CD14-positive monocyte (primary cell): ENCODE measurements around the gene ERMN. TPM values are rescaled to one million over a fixed set of nuclear protein-coding genes. Genes with fewer than 3 reads are reported as not detected.

Experiments used
- DNase-seq, 3 donors: peaks; one replicate each; pipeline ENCODE4 v3.0.0-alpha.2; 2011 to 2022
- H2AFZ ChIP-seq: 2 replicates; pipeline ENCODE4 v1.6.0; 2012; ENCODE audit warnings: mild to moderate bottlenecking, low read depth, low read length, inconsistent platforms; ENCODE audit not compliant: insufficient read depth, poor library complexity, severe bottlenecking
- H3K27ac ChIP-seq, 2 donors: 1 replicate in 1 of 2; 2 replicates in 1 of 2; pipeline ENCODE4 v1.5.1; 2012 to 2013; ENCODE audit warnings: low read length in 2 of 2, control low read depth in 1 of 2, inconsistent platforms in 1 of 2, low read depth in 1 of 2, mild to moderate bottlenecking in 1 of 2
- H3K27me3 ChIP-seq, 2 donors: one replicate each; pipeline versions ENCODE4 v1.6.0 to v1.6.1; 2011 to 2013; ENCODE audit warnings: low read length in 2 of 2; ENCODE audit not compliant: control insufficient read depth in 2 of 2, insufficient read depth in 2 of 2
- H3K36me3 ChIP-seq, 2 donors: replicated peaks in 1 of 2; 1 replicate in 1 of 2; 2 replicates in 1 of 2; pipeline versions ENCODE4 v1.5.1 to v1.6.1; 2012 to 2013; ENCODE audit warnings: low read length in 2 of 2, control low read depth in 1 of 2, inconsistent platforms in 1 of 2, mild to moderate bottlenecking in 1 of 2; ENCODE audit not compliant: insufficient read depth in 2 of 2, control insufficient read depth in 1 of 2
- H3K4me1 ChIP-seq, 2 donors: 1 replicate in 1 of 2; 2 replicates in 1 of 2; pipeline versions ENCODE4 v1.5.1 to v1.6.1; 2012 to 2013; ENCODE audit warnings: low read length in 2 of 2, control low read depth in 1 of 2, inconsistent platforms in 1 of 2, mild to moderate bottlenecking in 1 of 2, moderate library complexity in 1 of 2; ENCODE audit not compliant: insufficient read depth in 2 of 2, control insufficient read depth in 1 of 2
- H3K4me2 ChIP-seq: replicated peaks from 2 replicates; pipeline ENCODE3; 2012; ENCODE audit warnings: low read length, moderate library complexity, mild to moderate bottlenecking; ENCODE audit not compliant: poor library complexity, severe bottlenecking; ENCODE audit errors: extremely low read depth
- H3K4me3 ChIP-seq, 3 experiments: fragments of 200-600 bp in 1 of 3; sonication (generic) in 1 of 3; replicated peaks in 1 of 3; 1 replicate in 2 of 3; 2 replicates in 1 of 3; pipeline ENCODE4 v1.5.1; 2011 to 2013; ENCODE audit warnings: low read length in 3 of 3, mild to moderate bottlenecking in 3 of 3, control low read depth in 2 of 3, low read depth in 2 of 3, inconsistent platforms in 1 of 3, moderate library complexity in 1 of 3
- H3K79me2 ChIP-seq: 2 replicates; pipeline ENCODE4 v1.6.0; 2012; ENCODE audit warnings: mild to moderate bottlenecking, control low read depth, inconsistent platforms, low read length, moderate library complexity; ENCODE audit not compliant: insufficient read depth
- H3K9ac ChIP-seq: 2 replicates; pipeline ENCODE4 v1.6.0; 2017; ENCODE audit warnings: low read length, mild to moderate bottlenecking; ENCODE audit not compliant: insufficient read depth, poor library complexity, severe bottlenecking
- H3K9me3 ChIP-seq, 2 donors: replicated peaks in 1 of 2; 1 replicate in 1 of 2; 2 replicates in 1 of 2; pipeline versions ENCODE4 v1.5.1 to v1.6.1; 2012 to 2013; ENCODE audit warnings: low read length in 2 of 2, control low read depth in 1 of 2; ENCODE audit not compliant: control insufficient read depth in 1 of 2, insufficient read depth in 1 of 2
- H4K20me1 ChIP-seq: 2 replicates; pipeline ENCODE4 v1.6.0; 2012; ENCODE audit warnings: mild to moderate bottlenecking, low read length, control low read depth, moderate library complexity; ENCODE audit not compliant: insufficient read depth
- H3K27ac Mint-ChIP-seq, 7 donors: one replicate each; pipeline ENCODE4 v1.8.0; 2020; ENCODE audit warnings: mild to moderate bottlenecking in 7 of 7, mixed read lengths in 7 of 7, moderate library complexity in 6 of 7, inconsistent platforms in 2 of 7
- H3K27me3 Mint-ChIP-seq, 3 donors: one replicate each; pipeline ENCODE4 v1.8.0; 2021 to 2022; ENCODE audit warnings: low read depth in 3 of 3, mild to moderate bottlenecking in 3 of 3, mixed read lengths in 3 of 3, moderate library complexity in 3 of 3, inconsistent platforms in 1 of 3
- H3K36me3 Mint-ChIP-seq, 2 donors: one replicate each; pipeline ENCODE4 v1.8.0; 2020; ENCODE audit warnings: mixed read lengths in 2 of 2, inconsistent platforms in 1 of 2, mild to moderate bottlenecking in 1 of 2
- H3K4me1 Mint-ChIP-seq: one replicate; pipeline ENCODE4 v1.8.0; 2020; ENCODE audit warnings: mild to moderate bottlenecking, mixed read lengths
- H3K4me3 Mint-ChIP-seq, 2 donors: one replicate each; pipeline ENCODE4 v1.8.0; 2020; ENCODE audit warnings: mild to moderate bottlenecking in 2 of 2, mixed read lengths in 2 of 2, moderate library complexity in 1 of 2
- H3K9me3 Mint-ChIP-seq, 7 donors: one replicate each; pipeline ENCODE4 v1.8.0; 2020 to 2022; ENCODE audit warnings: mixed read lengths in 7 of 7, mild to moderate bottlenecking in 6 of 7, moderate library complexity in 6 of 7, inconsistent platforms in 2 of 7
- WGBS: methylation state at CpG from one replicate; pipeline ENCODE4 v1.1.5; 2013; ENCODE audit warnings: missing lambda C conversion rate; ENCODE audit not compliant: insufficient coverage; 5-methylcytosine and 5-hydroxymethylcytosine counted together
- intact Hi-C, 2 donors: fragments of 100-400 bp; cut with micrococcal nuclease; formaldehyde crosslinking; loops; one replicate each; pipeline versions ENCODE4 v1.15.0 to v1.15.1; 2023
- polyA plus RNA-seq, 3 donors: library from polyadenylated mRNA; depleted of rRNA in 1 of 3; unstranded in 2 of 3; stranded (reverse) in 1 of 3; fragments of 300-500 nt in 2 of 3; fragments of >200 nt in 1 of 3; fragmentation: Illumina TruSeq in 2 of 3; gene quantifications; 1 replicate in 2 of 3; 2 replicates in 1 of 3; pipeline ENCODE4 v1.2.3, GENCODE V29; 2012 to 2021
- TF ChIP-seq, protein P1 (sequence below): fragments of 200-600 bp; IDR thresholded peaks from one replicate; pipeline ENCODE4 v1.8.0; 2022; ENCODE audit warnings: antibody characterized with exemption, mild to moderate bottlenecking

ERMN gene
- polyA plus RNA-seq, 3 donors = 0.19 to 3.9 TPM; not detected in 1

GRCh38 chr2:157307021-157307420, 18.6 kb downstream of the ERMN start:
- peaks cover 12% of the 10 kb centered on the region for H3K4me1 Mint-ChIP-seq
- Histone ChIP-seq H3K4me1 (peaks cover 0 to 12% of the 10 kb centered on the region in 2 donors), H3K79me2 (no peaks in the 10 kb centered on the region), H2AFZ (no peak overlapping the region), H3K27me3 (peaks cover 0 to 4% of the 10 kb centered on the region in 2 donors), H3K4me3 (no peak overlapping the region), H3K4me2 (no peak overlapping the region), H3K36me3 (no peaks in the 10 kb centered on the region), H4K20me1 (no peaks in the 10 kb centered on the region), H3K27ac (no peak overlapping the region), H3K9ac (no peak overlapping the region), H3K9me3 (no peaks in the 10 kb centered on the region)
- TF ChIP-seq, protein P1, sequence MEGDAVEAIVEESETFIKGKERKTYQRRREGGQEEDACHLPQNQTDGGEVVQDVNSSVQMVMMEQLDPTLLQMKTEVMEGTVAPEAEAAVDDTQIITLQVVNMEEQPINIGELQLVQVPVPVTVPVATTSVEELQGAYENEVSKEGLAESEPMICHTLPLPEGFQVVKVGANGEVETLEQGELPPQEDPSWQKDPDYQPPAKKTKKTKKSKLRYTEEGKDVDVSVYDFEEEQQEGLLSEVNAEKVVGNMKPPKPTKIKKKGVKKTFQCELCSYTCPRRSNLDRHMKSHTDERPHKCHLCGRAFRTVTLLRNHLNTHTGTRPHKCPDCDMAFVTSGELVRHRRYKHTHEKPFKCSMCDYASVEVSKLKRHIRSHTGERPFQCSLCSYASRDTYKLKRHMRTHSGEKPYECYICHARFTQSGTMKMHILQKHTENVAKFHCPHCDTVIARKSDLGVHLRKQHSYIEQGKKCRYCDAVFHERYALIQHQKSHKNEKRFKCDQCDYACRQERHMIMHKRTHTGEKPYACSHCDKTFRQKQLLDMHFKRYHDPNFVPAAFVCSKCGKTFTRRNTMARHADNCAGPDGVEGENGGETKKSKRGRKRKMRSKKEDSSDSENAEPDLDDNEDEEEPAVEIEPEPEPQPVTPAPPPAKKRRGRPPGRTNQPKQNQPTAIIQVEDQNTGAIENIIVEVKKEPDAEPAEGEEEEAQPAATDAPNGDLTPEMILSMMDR = peak; percentile 37
- no CpG with 5 or more reads among the region's 1 CpG for WGBS
- DNase-seq = no peak
- no peak overlapping the region for H3K4me3 Mint-ChIP-seq
- H3K9me3 Mint-ChIP-seq = no peaks in the 10 kb centered on the region
- H3K27ac Mint-ChIP-seq = no peak overlapping the region
- intact Hi-C loops = loop anchor here (10.0 kb wide), 2 partner anchors 288 to 698 kb away; no protein-coding TSS in a partner anchor
- H3K27me3 Mint-ChIP-seq = peaks cover 0 to 2% (median 0%) of the 10 kb centered on the region in 3 donors
- H3K36me3 Mint-ChIP-seq = no peaks in the 10 kb centered on the region

- H3K4me1 ChIP-seq = peaks cover 0 to 12% of the 10 kb centered on the region in 2 donors
- Mint-ChIP-seq H3K4me3 (no peak overlapping the region), H3K4me1 (peaks cover 12% of the 10 kb centered on the region), H3K27ac (no peak overlapping the region), H3K36me3 (no peaks in the 10 kb centered on the region), H3K27me3 (peaks cover 0 to 2% (median 1%) of the 10 kb centered on the region in 3 donors), H3K9me3 (no peaks in the 10 kb centered on the region)
- TF ChIP-seq, protein P1 = no peak
- intact Hi-C loops = loop anchor here (10.0 kb wide), 2 partner anchors 289 to 699 kb away; no protein-coding TSS in a partner anchor
- no peaks in the 10 kb centered on the region for H3K9me3 ChIP-seq
- no peaks in the 10 kb centered on the region for H3K79me2 ChIP-seq
- no peak overlapping the region for H3K27ac ChIP-seq
- no peak overlapping the region for H3K4me2 ChIP-seq
- H2AFZ ChIP-seq = no peak overlapping the region
- peaks cover 0 to 4% of the 10 kb centered on the region in 2 donors for H3K27me3 ChIP-seq
- H3K9ac ChIP-seq = no peak overlapping the region
- H3K4me3 ChIP-seq = no peak overlapping the region
- no CpG with 5 or more reads among the region's 4 CpGs for WGBS
- no peaks in the 10 kb centered on the region for H4K20me1 ChIP-seq
- no peak for DNase-seq
- no peaks in the 10 kb centered on the region for H3K36me3 ChIP-seq
These were observed 19.9 kb downstream of the ERMN start for GRCh38 chr2:157305723-157306110.
